Measurements from ENCODE around the gene HNRNPC.
"Not testable (repeated sequence)": the region's sequence is repeated elsewhere in the genome, so short reads cannot be mapped to it uniquely, and the experiment has no call there.

HNRNPC gene

DNA sequence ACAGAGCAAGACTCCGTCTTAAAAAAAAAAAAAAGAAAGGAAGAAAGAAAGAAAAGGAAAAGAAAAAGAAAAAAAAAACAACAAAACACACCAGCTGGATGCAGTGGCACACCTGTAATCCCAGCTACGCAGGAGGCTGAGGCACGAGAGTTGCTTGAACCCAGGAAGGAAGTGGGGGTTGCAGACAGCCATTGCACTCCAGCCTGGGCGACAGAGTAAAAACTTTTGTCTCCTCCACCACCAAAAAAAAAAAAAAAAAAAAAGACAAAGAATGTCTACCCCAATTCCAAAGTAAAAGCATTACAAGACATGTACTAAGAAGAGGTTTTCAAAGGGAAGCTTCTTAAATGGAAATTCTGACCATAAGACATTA lies 53.4 kb downstream of the HNRNPC start:
- FAIRE-seq (no peak), DNase-seq (ENCODE audit: insufficient read length, low spot score) (no peak)

DNA sequence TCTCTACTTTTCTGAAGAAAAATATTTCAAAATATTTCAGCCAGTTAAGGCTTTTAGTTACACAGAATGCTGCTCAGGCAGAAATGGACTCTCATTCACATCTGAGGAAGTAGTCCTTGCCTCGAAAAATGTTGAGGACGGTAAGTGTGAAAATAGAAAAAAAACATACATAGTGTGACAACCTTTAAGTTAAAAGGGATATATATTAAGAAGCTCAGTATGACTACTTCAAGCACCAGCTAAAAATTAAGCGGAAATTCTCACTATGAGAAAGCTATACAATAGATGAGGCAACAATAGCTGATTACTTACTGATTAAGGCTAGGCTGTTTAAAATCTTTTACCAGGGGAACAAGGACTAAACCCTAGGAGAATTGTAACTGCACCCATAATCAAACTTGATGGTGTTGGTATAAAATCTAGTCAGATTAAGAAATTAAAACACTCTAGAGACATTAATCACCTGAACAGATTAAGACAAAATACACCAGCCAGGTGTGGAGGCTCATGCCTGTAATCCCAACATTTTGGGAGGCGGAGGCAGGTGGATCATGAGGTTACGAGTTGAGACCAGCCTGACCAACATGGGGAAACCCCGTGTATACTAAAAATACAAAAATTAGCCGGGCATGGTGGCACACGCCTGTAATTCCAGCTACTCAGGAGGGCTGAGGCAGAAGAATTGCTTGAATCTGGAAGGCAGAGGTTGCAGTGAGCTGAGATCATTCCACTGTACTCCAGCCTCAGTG lies 53.9 kb downstream of the HNRNPC start:
- DNase-seq (ENCODE audit: insufficient read length, low spot score) (no peak), FAIRE-seq (no peak)

DNA sequence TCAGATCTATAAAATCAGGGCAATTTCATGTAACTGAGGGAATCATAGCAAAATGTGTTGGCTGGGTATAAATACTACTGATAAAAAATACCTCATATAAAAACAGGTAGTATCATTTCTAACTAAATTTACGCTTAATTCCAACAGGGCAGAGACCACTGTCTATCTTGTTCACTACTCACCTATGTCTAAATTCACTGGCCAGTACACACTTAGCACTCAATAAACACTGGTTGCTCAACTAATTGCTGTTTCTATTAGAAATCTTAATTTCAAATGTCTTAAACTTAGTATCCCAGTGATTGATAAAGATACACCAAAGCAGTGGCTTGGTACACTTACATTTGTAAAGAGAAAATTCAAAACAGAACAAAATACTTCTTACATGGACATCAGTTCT lies 55.6 kb downstream of the HNRNPC start:
- DNase-seq (ENCODE audit: insufficient read length, low spot score) (no peak), FAIRE-seq (no peak)

DNA sequence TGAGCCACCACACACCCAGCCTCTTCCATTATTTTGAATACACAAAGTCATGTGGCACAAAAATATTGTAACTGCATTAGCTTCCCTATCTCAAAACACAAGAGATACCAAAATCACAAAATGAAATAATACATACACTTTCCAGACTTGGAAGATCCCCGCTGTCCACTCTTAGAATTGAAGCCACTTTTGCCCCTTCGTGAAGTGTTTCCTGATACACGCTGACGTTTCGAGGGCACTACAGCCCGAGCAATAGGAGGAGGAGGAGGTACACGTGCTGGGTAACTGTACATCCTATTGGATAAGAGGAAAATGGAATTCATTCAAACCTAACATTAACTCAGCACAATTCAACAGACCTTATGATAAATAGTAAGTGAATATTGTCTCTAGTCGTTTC lies 56.4 kb downstream of the HNRNPC start:
- DNase-seq (ENCODE audit: insufficient read length, low spot score); FAIRE-seq: not testable (repeated sequence)

DNA sequence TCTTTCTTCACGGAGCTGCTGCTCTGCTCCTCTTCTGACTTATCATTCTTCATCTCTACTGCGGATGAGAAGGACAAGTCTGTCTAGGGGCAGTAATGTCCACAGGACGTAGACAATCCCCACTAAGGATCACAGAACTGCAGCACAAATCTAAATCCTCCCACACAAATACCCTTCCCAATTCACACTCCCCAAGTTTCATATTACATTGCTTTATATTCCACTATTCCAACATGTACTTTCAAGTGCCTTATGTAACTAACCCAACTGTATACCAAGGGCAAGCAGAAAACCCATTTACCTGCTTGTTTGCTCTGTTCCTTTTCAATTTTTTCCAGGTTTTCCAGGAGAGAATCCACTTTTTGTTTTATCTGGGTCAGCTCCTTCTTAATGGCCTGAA lies 57.7 kb downstream of the HNRNPC start:
- no peak for DNase-seq (ENCODE audit: insufficient read length, low spot score)
- no peak for FAIRE-seq

DNA sequence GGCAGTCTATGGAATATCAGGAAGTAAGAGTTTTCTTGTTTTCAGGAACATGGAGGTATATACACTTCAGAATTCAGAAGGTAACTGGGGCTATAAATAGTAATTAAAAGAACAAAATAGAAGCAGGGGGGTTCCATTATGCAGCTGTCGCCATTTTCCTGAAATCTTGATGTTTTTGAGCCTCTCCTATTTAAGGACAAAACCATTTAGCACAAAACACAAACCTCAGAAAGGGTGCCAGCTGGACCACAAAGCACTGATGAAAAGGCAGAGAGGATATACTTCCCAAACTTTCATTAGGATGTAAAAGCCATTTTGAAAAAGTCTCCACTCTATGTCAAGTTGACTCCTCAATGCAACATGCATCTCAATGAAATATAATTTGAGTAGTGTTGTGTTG lies 59.2 kb downstream of the HNRNPC start:
- FAIRE-seq = no peak
- no peak for DNase-seq (ENCODE audit: insufficient read length, low spot score)

DNA sequence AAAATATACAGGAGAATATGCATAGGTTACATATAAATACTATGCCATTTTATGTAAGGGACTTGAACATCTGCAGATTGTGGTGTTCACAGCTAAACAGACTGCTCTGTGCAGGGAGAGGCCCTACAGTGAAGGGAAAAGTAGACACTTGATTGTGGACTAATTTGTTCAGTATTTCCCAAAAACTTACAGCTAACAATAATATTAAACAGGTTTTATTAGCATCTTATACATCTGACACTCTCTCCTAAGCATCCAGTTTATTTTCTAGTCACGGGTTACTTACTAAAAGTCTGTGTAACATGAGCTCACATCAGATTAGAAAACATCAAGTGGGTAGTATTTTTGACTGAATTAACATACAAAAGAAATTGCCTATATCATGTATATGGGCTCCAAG lies 60.1 kb downstream of the HNRNPC start:
- FAIRE-seq (no peak), DNase-seq (ENCODE audit: insufficient read length, low spot score) (no peak)

DNA sequence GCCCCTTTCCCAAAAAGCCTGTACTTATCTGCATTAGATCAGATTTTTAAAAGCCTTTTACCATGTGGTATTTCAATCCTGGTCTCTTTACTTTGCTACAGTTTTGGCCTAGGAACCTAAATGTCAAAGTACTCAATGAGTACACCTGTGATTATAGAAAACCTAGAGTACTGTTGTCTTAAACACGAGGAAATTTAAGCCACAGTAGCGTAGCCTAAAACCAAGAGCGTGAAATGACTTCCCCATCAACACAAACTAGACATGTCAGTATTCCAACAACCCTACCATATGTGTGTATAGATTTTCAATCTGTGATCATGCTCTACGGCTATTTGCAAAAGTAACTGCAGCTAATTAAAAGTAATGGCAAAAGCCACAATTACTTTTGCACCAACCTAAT lies 60.7 kb downstream of the HNRNPC start:
- DNase-seq (ENCODE audit: insufficient read length, low spot score) (no peak), FAIRE-seq (no peak)

DNA sequence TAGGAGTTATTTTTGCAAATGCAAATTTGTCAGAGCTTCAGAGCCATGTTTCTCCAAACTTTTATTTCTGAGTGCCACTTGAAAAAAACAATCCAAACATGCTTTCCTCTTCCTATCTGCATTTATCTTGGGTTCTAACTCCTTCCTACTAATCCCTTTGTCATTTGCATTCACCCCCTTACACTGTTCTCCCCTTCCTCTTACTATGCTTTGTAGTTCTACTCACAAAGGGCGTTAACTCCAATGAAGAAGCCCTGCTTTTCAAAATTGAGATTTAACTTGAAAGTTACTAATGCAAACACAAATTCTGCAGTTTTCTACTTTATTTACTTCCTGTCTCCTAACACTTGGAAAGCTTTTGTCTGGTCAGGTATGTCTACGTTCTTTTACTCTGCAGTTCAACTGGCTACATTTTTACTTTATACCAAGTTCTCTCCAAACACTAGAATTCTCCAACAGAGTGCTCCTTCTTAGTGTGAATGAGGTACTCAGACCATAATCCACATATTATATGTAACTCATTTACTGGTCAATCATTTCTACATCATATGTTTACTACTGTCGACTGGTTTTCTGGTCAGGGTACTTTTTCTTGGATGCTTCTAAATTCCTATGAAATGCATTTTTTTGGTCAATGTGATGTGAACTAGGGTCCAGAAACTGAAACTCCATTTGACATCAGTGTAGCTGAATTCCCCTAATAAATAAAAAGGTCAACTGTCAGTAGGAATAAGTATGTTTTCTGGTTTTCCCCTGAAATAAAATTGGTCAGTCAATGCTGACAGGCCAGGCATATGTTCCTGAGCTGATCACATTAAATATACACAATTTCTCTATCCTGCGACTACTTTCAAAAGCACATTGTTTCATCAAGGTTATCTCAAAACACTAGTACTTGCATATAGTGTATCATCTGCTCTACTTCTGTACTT lies 62.2 kb downstream of the HNRNPC start:
- no peak for FAIRE-seq
- DNase-seq (ENCODE audit: insufficient read length, low spot score) = no peak

DNA sequence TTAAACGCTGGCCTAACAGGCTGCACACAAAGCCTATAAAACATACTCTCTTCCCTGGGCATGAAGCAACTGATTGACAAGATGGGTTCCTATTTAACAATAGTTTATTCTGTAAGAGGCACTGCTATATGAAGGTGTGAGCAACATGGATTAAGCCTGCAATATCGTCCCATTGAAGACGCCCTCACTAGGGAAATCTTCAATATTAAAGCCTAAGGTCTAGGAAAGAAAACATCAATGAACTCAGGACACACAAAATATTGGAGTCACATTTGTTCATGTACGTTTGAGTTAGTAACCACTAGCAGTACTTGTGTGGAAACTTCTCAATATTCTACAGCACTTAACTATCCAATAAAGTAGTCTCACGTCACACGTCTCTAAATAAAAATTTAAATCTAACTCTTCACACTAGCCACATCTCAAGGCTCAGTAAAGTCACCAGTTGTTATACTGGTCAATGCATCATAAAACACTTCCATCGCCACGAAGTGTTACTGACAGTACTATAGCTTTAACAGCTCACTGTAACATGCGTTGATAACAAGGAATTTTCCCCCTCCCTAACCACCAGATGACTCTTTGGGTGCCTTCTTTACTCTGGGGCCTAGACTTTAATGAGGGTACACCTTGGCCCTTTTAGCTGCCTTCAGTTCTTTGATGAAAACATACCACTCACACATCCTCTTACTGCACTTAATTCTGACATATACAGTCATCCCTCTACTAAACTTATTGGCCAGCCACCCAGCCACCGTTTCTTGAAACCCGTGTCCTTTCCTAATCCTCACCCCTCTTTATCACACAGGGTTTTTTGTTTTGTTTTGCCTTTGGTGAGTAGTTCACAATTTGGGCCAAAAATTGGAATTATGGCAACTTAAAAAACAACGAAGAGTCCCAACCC lies 63.3 kb downstream of the HNRNPC start:
- no peak for FAIRE-seq
- no peak for DNase-seq (ENCODE audit: insufficient read length, low spot score)

DNA sequence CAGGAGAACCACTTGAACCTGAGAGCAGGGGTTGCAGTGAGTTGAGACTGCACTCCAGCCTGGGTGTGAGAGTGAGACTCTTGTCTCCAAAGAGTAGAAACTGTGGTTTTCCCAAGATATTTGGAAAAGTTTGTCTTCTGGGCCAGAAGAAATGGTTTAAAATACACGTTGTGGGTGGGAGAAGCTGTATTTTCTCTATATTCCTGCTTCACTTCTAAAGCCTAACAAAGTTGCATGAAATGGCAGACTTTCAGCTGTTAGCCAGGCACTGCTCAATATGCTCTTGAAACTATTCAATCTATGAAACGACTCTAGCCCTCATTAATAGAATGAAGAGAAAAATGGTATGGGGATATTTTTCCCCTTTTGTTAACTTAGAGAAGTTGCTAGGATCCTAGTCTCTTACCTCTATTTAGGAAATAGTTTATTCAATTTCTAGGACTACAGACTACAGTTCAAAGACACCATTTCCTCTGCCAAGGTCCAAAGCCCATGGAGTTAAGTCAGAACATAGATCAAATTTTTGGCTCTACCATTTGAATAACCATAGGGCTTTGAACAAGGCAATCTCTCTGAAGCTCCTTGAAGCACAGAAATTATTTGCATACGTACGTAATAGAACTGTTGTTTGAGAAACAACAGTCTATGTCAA lies 64.1 kb downstream of the HNRNPC start:
- no peak for DNase-seq (ENCODE audit: insufficient read length, low spot score)
- no peak for FAIRE-seq

DNA sequence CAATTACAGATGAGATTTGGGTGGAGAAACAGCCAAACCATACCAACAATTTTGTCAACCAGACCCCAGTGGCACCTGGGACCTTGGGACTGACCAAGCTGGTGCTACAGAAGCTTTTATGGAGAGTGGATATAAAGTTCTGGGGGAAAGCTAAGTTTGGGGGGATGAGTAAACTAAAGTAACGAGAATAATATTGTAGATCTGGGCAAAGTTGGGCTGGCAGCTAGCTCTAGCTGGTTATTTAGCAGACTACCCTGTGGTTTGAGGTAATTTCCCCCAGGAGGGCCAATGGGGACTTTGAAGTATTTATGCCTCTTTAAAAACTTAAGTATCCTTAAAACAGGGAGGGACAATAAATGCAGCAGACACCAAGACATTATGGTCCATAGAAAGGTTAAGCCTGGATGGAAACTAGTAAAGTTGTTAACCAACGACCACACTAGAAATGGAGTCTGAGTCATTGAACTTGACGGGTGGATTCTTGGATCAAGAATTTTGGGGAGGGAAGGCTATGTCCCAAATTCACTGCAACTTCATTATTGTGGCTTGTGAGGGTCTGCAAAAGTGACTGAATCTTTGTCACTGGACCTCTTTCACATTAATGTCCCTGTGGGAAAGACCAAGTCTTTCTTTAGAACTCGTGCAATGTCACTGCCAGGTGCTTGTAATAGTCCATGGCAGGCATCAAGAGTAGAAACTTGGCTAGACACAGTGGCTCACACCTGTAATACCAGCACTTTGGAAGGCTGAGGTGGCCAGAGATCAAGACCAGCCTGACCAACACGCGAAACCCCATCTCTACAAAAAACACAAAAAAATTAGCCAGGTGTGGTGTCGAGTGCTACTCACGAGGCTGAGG lies 64.8 kb downstream of the HNRNPC start:
- DNase-seq (ENCODE audit: insufficient read length, low spot score) (no peak), FAIRE-seq (no peak)

DNA sequence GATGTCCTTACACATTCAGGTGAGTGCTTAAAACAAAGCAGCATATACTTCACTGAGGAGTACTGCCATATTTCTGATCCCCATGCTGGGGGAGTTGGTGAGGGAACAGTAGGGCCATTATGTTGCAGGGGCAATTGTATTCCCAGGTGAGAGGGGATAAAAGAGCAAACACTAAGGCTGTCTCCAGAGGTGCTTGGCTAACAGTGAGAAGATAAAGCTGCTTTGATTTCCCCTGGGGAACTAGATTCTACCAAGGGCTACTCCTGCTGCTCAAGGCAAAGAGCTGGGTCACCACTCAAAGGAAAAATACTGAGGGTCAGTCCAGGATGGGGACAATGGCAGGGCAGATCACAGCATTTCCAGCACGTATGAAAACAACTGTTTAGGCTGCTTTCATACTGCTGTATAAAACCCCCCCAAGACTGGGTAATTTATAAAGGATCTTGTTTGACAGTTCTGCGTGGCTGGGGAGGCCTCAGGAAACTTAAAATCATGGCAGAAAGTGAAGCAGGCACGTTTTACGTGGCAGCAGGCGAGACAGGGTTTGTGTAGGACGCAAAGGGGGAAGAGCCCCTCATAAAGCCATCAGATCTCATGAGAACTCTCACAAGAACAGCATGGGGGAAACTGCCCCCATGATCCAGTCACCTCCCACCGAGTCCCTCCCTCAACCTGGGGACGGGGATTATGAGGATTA lies 65.6 kb downstream of the HNRNPC start:
- DNase-seq (ENCODE audit: insufficient read length, low spot score) (no peak), FAIRE-seq (no peak)

DNA sequence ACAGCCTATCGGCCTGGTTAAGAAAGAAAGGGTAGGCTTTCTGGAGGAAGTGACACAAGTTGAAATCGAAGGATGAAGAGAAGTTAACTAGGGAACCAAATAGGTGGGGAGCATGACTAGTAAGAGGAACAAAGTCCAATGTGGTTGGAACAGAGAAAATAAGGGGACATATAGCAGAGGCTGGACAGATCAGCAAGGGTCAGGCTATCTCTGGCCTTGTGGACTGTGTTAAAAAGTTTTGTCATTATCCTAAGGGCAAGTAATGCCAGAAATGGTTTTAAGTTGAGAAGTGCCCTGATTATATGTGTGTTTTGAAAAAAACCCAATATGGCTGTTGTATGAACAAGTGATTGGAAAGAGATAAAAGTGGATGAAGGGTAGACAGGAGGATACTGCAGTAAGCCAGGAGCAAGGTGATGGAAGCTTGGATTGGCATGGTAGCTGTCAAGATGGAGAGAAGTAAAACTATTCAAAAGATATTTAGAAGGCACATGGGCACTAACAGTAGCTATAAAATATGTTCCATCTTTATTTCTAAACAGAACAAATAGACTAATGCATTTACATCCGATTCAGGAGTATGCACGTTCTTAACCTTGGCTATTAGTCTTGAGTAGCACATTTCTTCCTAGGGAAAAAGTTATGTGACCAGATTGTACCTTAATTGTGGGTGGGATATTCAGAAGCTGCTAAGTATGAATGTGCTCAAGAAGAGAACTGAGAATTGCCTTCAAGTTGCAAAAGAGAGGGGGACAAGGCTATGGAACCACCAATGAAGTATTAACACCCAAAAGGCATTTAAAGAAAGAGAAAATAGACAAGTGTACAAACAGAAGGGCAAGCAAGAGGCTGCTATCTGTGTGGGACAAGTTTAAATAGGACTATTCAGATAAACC lies 66.5 kb downstream of the HNRNPC start:
- no peak for FAIRE-seq
- no peak for DNase-seq (ENCODE audit: insufficient read length, low spot score)

DNA sequence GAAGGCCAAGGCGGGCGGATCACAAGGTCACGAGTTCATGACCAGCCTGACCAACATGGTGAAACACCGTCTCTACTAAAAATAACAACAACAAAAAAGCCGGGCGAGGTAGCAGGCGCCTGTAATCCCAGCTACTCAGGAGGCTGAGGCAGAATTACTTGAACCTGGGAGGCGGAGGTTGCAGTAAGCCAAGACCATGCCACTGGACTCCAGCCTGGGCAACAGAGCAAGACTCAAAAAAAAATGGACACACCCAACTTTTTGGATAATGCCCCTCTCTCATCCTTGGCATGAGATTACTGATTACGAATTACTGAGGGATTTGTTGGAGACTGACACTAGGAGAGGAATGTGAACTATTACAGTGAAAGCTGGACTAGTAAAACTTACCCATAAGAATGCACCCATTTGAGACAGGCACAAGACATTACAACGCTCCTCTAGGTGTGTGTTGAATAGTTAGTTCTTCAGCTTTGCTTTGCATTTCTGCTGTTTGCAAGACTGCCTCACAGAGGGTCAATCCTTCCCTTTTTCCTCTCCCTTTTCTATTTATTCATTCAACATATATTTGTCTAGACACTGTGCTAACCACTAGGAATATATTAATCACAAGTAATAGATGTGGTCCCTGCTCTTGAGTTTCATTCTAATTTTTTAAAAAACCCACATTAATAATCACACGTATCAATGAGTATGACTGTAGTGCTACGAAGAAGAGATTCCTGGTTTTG lies 67.3 kb downstream of the HNRNPC start:
- DNase-seq (ENCODE audit: insufficient read length, low spot score) (no peak), FAIRE-seq (no peak)

DNA sequence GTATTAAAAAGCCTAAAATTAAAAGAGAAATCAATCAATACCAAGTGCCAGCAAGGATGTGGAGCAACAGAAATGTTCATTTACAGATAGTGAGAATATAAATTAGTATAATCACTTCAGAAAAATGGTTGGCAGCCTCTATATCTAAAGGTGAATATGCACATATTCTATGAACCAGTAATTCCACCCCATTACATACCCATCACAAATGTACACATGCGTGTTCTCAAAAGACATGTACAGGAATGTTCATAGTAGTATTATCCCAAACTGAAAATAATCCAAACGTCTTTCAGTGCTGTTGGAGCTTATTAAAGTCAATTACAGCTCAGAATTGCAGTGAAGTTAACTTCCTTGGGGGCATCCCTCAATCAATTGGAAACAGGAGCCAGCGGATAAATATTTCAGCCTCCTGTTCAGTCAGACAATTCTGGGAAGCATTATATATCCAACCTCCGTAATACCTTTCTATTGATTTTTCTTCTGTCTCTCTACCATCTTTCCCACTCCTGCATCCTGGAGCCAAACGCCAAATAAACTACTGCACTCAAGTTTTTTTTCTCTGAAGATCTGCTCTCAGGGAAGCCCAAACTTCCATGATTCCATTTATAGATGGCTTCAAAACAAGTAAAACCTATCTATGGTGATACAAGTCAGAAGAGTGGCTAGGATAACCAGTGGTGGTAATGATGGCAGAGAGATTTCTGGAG lies 68.3 kb downstream of the HNRNPC start:
- FAIRE-seq (no peak), DNase-seq (ENCODE audit: insufficient read length, low spot score) (no peak)

Measured in HTR-8/SVneo (cell line).